Fibroblast of the aortic adventitia (primary cell): ENCODE measurements around the gene THY1. TPM values are rescaled to one million over a fixed set of nuclear protein-coding genes. Genes with fewer than 3 reads are reported as not detected.

Experiments used
- DNase-seq: peaks from one replicate; pipeline ENCODE4 v3.0.0-alpha.2; 2010; ENCODE audit warnings: low read depth
- H3K4me3 ChIP-seq: 2 replicates; pipeline ENCODE4 v1.5.1; 2011; ENCODE audit warnings: low read depth, mild to moderate bottlenecking, control low read depth, low read length, moderate library complexity
- total RNA-seq: library from RNA; depleted of rRNA; stranded (reverse); fragments of >200 nt; gene quantifications from 2 replicates; pipeline ENCODE4 v1.2.3, GENCODE V29; 2012; ENCODE audit warnings: low replicate concordance
- TF ChIP-seq, protein P1 (sequence below): IDR thresholded peaks from 2 replicates; pipeline ENCODE4 v1.5.1; 2011; ENCODE audit warnings: mild to moderate bottlenecking, low read length, control low read depth, inconsistent platforms; ENCODE audit not compliant: insufficient read depth

Gene THY1
- total RNA-seq, 1 donor: 164 TPM

GRCh38 chr11:119375337-119376196 lies 47.4 kb downstream of the THY1 start:
- TF ChIP-seq, protein P1, sequence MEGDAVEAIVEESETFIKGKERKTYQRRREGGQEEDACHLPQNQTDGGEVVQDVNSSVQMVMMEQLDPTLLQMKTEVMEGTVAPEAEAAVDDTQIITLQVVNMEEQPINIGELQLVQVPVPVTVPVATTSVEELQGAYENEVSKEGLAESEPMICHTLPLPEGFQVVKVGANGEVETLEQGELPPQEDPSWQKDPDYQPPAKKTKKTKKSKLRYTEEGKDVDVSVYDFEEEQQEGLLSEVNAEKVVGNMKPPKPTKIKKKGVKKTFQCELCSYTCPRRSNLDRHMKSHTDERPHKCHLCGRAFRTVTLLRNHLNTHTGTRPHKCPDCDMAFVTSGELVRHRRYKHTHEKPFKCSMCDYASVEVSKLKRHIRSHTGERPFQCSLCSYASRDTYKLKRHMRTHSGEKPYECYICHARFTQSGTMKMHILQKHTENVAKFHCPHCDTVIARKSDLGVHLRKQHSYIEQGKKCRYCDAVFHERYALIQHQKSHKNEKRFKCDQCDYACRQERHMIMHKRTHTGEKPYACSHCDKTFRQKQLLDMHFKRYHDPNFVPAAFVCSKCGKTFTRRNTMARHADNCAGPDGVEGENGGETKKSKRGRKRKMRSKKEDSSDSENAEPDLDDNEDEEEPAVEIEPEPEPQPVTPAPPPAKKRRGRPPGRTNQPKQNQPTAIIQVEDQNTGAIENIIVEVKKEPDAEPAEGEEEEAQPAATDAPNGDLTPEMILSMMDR: no peak
- H3K4me3 ChIP-seq: no peak overlapping the region
- DNase-seq: peak; percentile 83

GRCh38 chr11:119374632-119375336 lies 48.2 kb downstream of the THY1 start:
- no peak overlapping the region for H3K4me3 ChIP-seq
- TF ChIP-seq, protein P1: no peak
- no peak for DNase-seq

DNA sequence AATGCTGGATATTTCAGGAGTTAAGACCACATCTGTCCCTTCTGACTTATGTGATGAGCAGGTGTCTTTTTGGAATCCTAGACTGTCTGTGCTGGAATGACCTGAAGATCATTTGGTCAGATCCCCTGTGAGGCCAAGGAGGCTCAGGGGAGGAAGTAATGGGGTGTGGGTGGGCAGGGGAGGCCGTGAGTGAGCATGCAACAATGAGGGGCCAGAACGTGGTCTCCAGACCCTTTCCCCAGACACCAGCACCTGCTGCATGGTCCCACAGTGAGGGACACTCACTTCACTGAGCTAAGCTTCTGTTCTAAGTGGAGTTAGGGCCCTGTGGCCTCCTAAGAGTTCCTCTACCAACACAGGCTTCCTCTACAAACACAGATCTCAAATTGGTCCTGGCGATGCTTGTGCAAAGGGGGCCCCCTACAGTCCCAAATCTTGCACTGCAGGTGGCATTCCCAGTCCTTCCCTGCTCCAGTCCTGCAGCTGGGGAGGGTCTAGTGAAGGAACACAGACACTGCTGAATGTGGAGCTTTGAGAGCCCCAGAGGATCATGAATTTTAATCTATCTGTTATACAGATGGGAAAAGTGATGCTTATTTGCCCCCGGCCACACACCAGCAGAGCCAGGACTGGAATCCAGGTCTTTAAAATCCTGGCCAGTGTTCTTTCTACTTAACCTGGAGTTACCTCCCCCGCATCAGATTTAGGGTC lies 48.9 kb downstream of the THY1 start:
- TF ChIP-seq, protein P1: peak; percentile 95
- DNase-seq: peak; percentile 80

DNA sequence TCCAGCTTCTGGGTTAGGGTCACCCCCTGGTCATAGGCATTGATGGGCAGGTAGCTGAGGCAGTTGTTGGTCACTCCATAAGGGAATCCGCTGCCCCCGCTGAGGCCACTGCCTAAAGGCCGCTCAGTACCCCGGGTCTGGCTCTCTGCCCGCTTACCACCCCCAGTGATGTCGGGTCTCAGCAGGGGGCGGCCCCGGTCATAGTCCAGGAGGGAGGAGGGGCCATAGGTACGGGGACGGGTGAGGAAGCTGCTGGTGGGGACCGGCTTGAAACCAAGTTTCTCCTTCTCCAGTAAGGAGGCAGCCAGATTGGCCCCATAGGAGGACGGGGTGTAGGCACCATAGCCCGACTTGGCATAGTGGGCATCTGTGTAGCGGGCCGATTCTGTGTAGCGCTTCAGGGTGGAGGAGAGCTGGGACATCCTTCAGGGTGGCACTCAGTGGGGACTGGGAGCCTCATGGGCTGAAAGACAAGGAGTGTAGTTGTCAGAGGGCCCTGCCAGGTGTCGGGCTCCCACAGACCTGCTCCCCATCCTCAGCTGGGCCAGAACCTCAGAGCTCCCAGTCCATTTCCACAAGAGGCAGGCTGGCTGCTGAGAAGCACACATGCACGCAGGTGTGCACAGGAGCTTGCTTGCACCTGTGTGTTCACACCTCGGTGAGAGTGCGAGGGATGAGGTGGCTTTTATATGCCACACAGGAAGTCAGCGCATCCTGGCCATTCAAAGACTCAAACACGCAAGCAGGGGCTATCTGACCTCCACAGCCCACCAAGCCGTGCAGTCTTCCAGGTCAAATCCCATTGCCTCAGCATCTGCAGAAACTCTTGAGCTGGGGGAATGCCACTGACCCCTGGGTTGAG lies 49.7 kb downstream of the THY1 start:
- TF ChIP-seq, protein P1: no peak
- no peak overlapping the region for H3K4me3 ChIP-seq

More for the DNA sequence above, 48.9 kb downstream of the THY1 start:
- H3K4me3 ChIP-seq: no peak overlapping the region

GRCh38 chr11:119372260-119373058 lies 50.5 kb downstream of the THY1 start:
- TF ChIP-seq, protein P1: no peak
- H3K4me3 ChIP-seq: no peak overlapping the region
- DNase-seq: no peak

More for the DNA sequence above, 49.7 kb downstream of the THY1 start:
- no peak for DNase-seq
